Stimulated activated CD8-positive, alpha-beta memory T cell treated with anti-CD3 and anti-CD28 coated beads, Interleukin-2, amount 100 ng/mL, for 1 hour (primary cell): Measurements from ENCODE around the gene USP47.

ENCODE experiments used
- DNase-seq, 2 donors: peaks; one replicate each; pipeline ENCODE4 v3.0.0-alpha.2; 2020; ENCODE audit warnings: low read depth in 2 of 2

USP47 gene, protein sequence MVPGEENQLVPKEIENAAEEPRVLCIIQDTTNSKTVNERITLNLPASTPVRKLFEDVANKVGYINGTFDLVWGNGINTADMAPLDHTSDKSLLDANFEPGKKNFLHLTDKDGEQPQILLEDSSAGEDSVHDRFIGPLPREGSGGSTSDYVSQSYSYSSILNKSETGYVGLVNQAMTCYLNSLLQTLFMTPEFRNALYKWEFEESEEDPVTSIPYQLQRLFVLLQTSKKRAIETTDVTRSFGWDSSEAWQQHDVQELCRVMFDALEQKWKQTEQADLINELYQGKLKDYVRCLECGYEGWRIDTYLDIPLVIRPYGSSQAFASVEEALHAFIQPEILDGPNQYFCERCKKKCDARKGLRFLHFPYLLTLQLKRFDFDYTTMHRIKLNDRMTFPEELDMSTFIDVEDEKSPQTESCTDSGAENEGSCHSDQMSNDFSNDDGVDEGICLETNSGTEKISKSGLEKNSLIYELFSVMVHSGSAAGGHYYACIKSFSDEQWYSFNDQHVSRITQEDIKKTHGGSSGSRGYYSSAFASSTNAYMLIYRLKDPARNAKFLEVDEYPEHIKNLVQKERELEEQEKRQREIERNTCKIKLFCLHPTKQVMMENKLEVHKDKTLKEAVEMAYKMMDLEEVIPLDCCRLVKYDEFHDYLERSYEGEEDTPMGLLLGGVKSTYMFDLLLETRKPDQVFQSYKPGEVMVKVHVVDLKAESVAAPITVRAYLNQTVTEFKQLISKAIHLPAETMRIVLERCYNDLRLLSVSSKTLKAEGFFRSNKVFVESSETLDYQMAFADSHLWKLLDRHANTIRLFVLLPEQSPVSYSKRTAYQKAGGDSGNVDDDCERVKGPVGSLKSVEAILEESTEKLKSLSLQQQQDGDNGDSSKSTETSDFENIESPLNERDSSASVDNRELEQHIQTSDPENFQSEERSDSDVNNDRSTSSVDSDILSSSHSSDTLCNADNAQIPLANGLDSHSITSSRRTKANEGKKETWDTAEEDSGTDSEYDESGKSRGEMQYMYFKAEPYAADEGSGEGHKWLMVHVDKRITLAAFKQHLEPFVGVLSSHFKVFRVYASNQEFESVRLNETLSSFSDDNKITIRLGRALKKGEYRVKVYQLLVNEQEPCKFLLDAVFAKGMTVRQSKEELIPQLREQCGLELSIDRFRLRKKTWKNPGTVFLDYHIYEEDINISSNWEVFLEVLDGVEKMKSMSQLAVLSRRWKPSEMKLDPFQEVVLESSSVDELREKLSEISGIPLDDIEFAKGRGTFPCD (N-terminal part only)

GRCh38 chr11:11841723-11842420 lies at the start of gene USP47:
TSS of gene USP47 (plus strand) at chr11:11841972. CDS start at chr11:11842186, 214 bp downstream.
- peak; percentile 90 to 92 for DNase-seq

GRCh38 chr11:11793073-11793472 lies 48.7 kb upstream of the USP47 start:
- DNase-seq = no peak

DNA sequence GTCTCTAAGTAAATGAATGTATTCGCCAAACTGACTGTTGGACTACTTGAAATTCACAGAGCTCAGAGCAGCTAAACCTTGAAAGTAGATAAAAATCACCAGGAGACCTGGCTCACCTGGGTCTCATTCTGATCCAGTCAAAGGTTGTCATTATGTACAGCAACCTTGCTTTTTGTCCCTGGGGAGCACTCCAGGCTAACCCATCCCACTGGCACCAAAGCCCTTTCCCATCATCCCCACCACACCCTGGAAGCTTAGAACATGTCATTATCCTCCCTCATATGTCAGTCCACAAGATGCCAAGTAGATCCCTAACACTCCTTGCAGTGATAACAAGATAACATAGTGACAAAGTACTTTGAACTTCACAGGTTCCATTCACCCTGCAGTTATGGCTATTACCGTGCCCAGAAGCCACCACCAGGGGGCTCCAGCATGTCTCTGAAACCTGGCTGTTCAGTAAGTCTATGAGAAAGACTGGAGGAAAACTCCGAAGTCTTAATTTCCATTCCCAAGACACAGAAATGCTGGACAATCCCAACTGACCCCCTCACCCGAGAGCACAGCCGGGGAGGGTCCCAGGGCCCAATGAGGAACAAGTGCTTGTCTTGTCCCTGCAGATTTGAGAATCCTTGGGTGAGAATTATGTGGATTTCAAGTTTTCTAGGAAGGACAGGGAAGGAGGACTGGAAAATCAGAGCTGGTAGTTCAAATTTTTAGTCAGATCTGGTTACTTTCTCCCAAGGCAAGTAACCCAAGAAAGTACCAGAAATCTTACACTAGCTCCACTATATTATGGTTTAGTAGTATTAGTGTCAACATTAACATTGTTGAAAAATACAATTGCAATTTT lies 43.0 kb upstream of the USP47 start:
- DNase-seq = peak; percentile 40 to 66

DNA sequence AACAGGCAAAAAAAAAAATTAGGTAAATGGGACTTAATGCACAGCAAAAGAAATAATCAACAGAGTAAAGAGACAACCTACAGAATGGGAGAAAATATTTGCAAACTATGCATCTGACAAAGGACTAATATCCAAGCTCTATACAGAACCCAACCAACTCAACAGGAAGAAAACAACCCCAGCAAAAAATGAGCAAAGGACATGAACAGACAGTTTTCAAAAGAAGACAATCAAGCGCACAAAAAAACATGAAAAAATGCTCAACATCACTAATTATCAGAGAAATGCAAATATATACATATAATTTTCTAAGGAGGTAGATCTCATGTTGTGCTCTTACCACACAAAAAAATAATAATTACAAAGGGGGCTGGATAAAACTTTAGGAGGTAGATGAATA lies 36.5 kb upstream of the USP47 start:
- no peak for DNase-seq

- no peak for DNase-seq
Observed at GRCh38 chr11:11806074-11806473, 35.7 kb upstream of the USP47 start.

DNA sequence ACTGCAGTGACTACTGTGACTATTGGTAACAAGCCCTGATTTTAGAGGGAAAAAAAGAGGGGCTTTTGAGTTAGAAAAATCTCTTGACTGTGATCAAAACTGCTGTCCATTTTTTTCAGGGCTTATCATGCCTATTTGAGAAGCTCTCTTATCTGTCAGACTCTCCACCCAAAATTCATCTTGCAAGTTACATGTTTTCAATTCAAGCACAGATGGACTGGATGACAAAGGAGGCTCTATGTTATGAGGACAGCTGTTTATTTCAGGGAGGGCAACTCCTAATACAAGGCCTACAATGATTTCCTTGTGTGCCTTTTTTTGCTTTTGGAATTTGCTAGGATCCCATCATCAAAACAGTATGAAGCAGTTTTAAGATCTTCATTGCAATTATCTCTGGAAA lies 35.2 kb upstream of the USP47 start:
- no peak for DNase-seq

GRCh38 chr11:11807811-11808782 lies 33.7 kb upstream of the USP47 start:
- no peak for DNase-seq

DNA sequence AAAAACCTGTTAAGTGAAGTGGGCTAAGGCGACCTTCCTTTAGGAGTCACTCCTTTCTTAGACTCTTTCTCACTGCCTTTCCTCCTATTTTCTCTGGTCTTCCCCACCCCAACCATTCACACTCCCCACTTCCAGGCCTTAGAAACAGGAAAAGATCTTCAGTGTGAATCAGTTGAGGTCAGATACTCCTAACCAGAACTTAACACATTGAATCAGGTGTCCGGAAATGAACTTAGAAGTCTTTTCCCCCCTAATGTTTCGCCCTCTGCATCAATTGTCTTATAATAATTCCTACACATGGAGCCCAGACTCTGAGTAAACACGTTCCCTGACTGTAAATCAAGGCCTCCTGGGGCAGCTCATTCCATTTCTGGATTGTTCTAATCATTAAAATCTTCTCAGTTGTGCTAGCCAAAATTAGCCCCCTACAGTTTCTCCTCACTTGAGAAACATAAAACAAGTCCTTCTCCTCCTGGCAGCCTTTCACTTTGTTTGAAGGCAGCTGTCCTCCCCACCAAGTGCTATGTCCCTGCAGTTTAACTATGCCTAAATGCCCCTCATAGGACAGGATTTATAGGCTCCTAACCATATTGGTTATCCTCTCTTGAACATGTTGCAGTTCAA lies 32.7 kb upstream of the USP47 start:
- no peak for DNase-seq

GRCh38 chr11:11810764-11811726 lies 30.7 kb upstream of the USP47 start:
- no peak for DNase-seq

- no peak for DNase-seq
Observed at GRCh38 chr11:11813288-11813962, 28.3 kb upstream of the USP47 start.

DNA sequence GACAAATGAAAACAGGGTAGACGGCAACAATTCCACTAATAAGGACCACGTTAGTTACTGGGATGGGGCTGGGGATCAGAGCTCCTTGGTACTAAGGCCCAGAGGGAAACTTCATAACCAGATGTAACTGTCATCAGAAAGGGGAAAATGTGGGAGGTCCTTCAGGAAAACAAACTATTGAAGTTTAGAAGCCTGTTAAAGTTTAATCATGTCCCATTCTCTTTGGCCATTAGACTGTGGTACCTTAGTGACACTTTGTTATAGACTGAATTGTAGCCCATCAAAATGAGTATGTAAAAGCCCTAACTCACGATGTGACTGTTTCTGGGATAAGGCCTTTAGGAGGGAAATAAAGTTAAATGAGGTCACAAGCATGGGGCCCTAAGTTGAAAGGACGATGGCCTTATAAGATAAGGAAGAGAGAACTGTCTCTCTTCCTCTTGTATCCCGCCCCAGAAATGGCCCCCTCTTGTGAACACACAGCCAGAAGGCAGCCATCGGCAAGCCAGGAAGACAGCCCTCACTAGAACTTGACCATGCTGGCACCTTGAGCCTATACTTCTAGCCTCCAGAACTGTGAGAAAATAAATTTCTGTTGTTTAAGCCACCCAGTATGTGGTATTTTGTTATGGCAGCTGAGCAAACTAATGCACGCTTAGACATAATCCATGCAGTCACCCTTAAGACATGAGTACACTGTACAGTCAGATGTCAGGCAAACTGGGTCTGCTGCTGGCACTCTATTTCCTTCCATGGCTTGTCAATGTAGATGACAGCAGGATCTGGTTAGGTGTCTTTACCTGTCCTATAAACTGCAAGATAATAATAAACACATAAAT lies 26.9 kb upstream of the USP47 start:
- DNase-seq = no peak

DNA sequence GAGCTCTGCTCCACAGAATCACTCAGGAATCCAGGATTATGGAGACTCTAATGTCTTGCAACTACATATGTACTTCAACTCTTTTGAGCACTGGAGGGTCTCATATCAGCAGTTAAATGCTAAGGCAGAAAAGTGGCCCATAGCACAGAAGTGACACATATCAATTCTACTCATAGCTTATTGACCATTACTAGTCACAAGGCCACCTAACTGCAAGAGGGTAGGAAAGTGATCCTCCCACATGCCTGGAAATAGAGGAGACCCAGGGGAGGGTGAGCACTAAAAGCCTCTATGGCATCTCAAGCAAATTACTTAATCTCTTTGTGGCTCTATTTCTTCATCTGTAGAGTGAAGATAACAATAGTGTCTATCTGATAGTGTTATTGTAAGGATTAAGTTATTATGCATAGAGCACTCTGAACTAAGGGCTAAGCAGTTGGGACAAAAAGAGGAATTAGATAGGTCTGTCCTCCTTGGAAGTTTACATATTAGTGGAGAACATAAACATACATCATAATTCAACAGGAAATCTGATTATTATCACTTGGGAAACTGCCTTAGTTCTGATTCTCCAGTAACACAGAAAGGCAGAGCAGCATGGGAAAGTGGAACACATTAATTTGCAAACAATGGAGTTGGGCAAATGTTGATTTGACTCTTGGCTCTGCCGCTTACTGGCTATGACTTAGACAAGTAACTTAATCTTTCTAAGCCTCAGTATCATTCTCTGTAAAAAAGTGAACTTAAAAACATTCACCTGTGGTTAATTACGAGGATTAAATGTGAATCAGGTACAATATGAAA lies 25.1 kb upstream of the USP47 start:
- no peak for DNase-seq

- DNase-seq = no peak
Observed at GRCh38 chr11:11817957-11818356, 23.8 kb upstream of the USP47 start.

GRCh38 chr11:11818529-11819121 lies 23.1 kb upstream of the USP47 start:
- no peak for DNase-seq

GRCh38 chr11:11821899-11822298 lies 19.9 kb upstream of the USP47 start:
- DNase-seq = no peak
